ENCODE data around the gene ITPRIP. TPM values are rescaled to one million over a fixed set of nuclear protein-coding genes. Genes with fewer than 3 reads are reported as not detected.
A peak's percentile ranks its signal among the peaks of the same experiment; 100 is the strongest.

The ITPRIP gene
- total RNA-seq, 2 donors from 2014 or later, result 5.9 to 9.6 TPM

DNA sequence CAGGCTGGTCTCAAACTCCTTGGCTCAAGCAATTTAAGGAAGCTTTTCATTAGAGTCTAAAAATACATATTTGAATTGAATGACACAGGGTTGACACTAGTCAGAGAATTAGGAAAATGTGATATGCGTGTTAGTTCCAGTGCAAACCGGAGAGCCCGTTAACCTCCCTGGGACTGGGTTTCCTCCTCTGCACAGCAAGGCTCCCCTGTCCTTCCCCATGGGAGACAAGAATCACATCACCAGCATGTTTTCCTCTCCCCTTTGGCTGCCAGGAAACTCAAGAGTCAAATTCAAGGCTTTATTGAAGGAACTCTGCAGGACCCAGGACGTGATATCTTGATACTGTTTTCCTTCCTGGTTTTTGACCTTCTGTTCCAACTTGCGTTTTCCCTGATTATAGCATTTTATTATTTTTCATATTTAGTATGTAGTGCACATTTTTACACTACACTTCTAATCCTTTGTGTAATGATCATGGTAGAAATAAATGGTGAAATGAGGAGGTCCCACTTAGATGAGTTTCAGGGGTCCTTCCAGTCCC, 44.4 kb downstream of the ITPRIP start:
- no peaks in the 10 kb centered on the region for H3K4me1 ChIP-seq
- H3K9ac ChIP-seq (ENCODE audit: low read depth in 2 of 2, low read length in 2 of 2), result no peak overlapping the region
- no peak for DNase-seq
- no peaks in the 10 kb centered on the region for H3K36me3 ChIP-seq
- TF ChIP-seq, protein P1, sequence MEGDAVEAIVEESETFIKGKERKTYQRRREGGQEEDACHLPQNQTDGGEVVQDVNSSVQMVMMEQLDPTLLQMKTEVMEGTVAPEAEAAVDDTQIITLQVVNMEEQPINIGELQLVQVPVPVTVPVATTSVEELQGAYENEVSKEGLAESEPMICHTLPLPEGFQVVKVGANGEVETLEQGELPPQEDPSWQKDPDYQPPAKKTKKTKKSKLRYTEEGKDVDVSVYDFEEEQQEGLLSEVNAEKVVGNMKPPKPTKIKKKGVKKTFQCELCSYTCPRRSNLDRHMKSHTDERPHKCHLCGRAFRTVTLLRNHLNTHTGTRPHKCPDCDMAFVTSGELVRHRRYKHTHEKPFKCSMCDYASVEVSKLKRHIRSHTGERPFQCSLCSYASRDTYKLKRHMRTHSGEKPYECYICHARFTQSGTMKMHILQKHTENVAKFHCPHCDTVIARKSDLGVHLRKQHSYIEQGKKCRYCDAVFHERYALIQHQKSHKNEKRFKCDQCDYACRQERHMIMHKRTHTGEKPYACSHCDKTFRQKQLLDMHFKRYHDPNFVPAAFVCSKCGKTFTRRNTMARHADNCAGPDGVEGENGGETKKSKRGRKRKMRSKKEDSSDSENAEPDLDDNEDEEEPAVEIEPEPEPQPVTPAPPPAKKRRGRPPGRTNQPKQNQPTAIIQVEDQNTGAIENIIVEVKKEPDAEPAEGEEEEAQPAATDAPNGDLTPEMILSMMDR (IDR thresholded peaks at IDR 0.05), result no peak
- no peaks in the 10 kb centered on the region for H3K27me3 ChIP-seq
- H3K9me3 ChIP-seq, result no peaks in the 10 kb centered on the region
- intact Hi-C loops (cut with DNase I), result loop anchor here (5.0 kb wide), 1 partner anchor 58 kb away; the partner anchor contains the start of gene CFAP58
- H3K27ac ChIP-seq, result no peak overlapping the region
- H3K4me3 ChIP-seq, result no peak overlapping the region

DNA sequence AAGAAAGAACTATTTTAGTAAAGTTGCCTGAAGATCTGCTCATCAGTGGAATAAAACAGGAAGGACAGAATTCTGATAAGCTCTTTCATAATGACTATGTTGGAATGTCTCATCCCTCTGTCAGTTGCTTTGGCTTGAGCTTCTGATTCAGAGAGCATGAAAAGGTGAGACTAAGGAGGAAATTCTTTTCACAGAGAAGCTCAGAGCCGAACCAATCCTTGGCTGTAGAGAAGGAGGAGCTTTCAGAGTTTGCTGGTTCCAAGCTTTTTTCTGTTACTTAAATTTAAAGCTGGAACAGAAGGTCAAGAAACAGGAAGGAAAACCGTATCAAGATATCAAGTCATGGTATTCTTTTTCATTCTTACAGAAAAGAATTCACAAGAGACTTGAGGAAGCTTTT, 45.3 kb downstream of the ITPRIP start:
- Histone ChIP-seq H3K4me3 (no peak overlapping the region), H3K9me3 (no peaks in the 10 kb centered on the region), H3K27ac (no peak overlapping the region), H3K9ac (ENCODE audit: low read depth in 2 of 2, low read length in 2 of 2) (no peak overlapping the region), H3K36me3 (no peaks in the 10 kb centered on the region), H3K27me3 (no peaks in the 10 kb centered on the region), H3K4me1 (no peaks in the 10 kb centered on the region)
- TF ChIP-seq, protein P1 (IDR thresholded peaks at IDR 0.05), result no peak
- no peak for DNase-seq
- intact Hi-C loops (cut with DNase I), result loop anchor here (5.0 kb wide), 1 partner anchor 59 kb away; the partner anchor contains the start of gene CFAP58

DNA sequence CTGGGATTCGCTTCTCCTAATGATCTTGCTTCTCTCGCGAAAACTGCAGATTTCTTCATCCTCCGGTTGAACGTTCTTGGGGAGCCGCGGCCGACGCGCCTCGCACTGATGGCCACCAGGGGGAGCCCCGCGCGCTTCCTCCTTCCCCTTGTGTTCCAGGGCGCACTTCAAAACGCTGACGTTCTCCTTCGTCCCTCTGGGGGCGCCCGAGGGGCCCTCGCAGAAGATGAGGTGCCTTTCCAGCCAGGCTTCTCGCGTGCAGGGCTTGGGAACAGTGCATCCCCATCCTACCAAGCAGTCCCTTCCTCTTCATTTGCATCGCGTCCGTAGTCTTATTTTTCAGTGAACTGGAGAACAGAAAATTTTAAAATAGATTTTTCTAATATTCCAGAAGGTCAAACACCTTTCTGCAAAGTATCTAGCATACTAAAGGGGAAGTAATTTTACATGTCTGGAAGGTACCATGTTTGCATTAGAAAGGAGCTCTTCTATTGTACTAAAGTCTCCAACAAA, 46.8 kb downstream of the ITPRIP start:
- Histone ChIP-seq H3K4me3 (no peak overlapping the region), H3K27ac (no peak overlapping the region), H3K9me3 (no peaks in the 10 kb centered on the region), H3K9ac (ENCODE audit: low read depth in 2 of 2, low read length in 2 of 2) (no peak overlapping the region), H3K27me3 (no peaks in the 10 kb centered on the region), H3K36me3 (no peaks in the 10 kb centered on the region), H3K4me1 (no peaks in the 10 kb centered on the region)
- peak; percentile 90 for DNase-seq
- intact Hi-C loops (cut with DNase I), result loop anchor here (5.0 kb wide), 1 partner anchor 61 kb away; the partner anchor contains the start of gene CFAP58
- TF ChIP-seq, protein P1 (IDR thresholded peaks at IDR 0.05), result peak; percentile 100

DNA sequence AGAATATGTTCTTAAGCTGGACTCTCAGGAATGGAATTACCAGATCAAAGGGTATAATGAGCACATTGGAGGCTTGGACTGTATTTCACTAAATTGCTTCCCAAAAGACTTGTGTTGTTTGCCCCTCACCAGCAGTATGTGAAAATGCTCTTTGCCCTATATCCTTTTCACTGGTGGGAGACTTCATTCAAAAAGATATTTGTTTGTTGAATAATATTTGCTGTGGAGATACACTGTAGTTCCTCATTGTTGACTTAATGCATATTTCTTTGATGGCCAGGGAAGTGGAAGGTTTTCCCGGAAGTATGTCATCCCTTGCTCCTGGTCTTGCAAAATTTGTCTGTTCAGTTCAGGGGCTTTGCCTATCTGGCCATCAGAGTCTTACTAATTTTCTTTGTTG, 49.9 kb downstream of the ITPRIP start:
- DNase-seq, result no peak
- H3K4me1 ChIP-seq, result no peaks in the 10 kb centered on the region
- no peaks in the 10 kb centered on the region for H3K27me3 ChIP-seq
- TF ChIP-seq, protein P1 (IDR thresholded peaks at IDR 0.05), result no peak
- H3K27ac ChIP-seq, result no peak overlapping the region
- no peaks in the 10 kb centered on the region for H3K36me3 ChIP-seq
- intact Hi-C loops (cut with DNase I), result no loop called here
- no peaks in the 10 kb centered on the region for H3K9me3 ChIP-seq
- no peak overlapping the region for H3K4me3 ChIP-seq
- no peak overlapping the region for H3K9ac ChIP-seq (ENCODE audit: low read depth in 2 of 2, low read length in 2 of 2)

DNA sequence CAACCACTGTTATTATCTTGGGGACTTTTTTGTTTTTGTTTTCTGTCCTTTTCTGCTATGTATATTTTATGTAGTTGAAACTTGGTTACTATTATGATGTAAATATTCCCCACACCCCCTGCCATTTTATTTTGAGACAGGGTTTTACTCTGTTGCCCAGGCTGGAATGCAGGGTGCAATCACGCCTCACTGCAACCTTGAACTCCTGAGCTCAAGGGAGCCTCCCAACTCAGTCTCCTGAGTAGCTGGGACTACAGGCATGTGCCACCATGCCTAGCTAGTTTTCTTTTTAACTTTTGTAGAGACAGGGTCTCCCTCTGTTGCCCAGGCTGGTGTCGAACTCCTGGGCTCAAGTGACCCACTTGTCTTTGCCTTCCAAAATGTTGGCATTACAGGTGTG, 51.3 kb downstream of the ITPRIP start:
- no peaks in the 10 kb centered on the region for H3K9me3 ChIP-seq
- no peaks in the 10 kb centered on the region for H3K27me3 ChIP-seq
- no peak for DNase-seq
- TF ChIP-seq, protein P1 (IDR thresholded peaks at IDR 0.05), result no peak
- no peak overlapping the region for H3K27ac ChIP-seq
- H3K4me3 ChIP-seq, result no peak overlapping the region
- H3K9ac ChIP-seq (ENCODE audit: low read depth in 2 of 2, low read length in 2 of 2), result no peak overlapping the region
- intact Hi-C loops (cut with DNase I), result no loop called here
- H3K36me3 ChIP-seq, result no peaks in the 10 kb centered on the region
- no peaks in the 10 kb centered on the region for H3K4me1 ChIP-seq

All from colonic mucosa (tissue), 4 donors.